ENCODE data around the gene EIF3D. TPM values are rescaled to one million over a fixed set of nuclear protein-coding genes. Genes with fewer than 3 reads are reported as not detected.

EIF3D gene
- total RNA-seq, 1 experiment from 2014 or later = 151 TPM

GRCh38 chr22:36561291-36561811 lies 32.4 kb upstream of the EIF3D start:
- BruUV-seq (replicated peaks) = no TSS peak
- H3K27me3 ChIP-seq (ENCODE audit: control insufficient read depth, insufficient read depth, low read length) = no peaks in the 10 kb centered on the region
- intact Hi-C loops (cut with micrococcal nuclease; ENCODE audit: unreplicated experiment) (no loop called here), in situ Hi-C loops (cut with HindIII; ENCODE audit: low pct_unique_long_range_greater_than_20kb, low sequenced_read_pairs) (no loop called here)
- TF ChIP-seq POLR2AphosphoS5 (IDR thresholded peaks at IDR 0.05; ENCODE audit: low read depth, low read length) (no peak), TCF7L2 (IDR thresholded peaks at IDR 0.05; ENCODE audit: low read depth, low read length) (no peak), REST (IDR thresholded peaks at IDR 0.05; ENCODE audit: insufficient read depth in 1 of 2, low read depth in 2 of 2, low read length in 1 of 2) (no peak), CTCF (IDR thresholded peaks at IDR 0.05) (no peak), SIN3A (IDR thresholded peaks at IDR 0.05; ENCODE audit: borderline replicate concordance, insufficient read depth, low read depth, low read length) (no peak)
- no peak overlapping the region for H3K27ac ChIP-seq (ENCODE audit: low read length)
- DNase-seq (ENCODE audit: low read depth, low spot score) (no peak), ATAC-seq (no peak)
- 0 out of 2 replicates have a peak, but pooled peaks cover 6% of the 10 kb centered on the region for H3K4me1 ChIP-seq (ENCODE audit: control insufficient read depth, insufficient read depth, low read length)
- no peaks in the 10 kb centered on the region for H3K36me3 ChIP-seq (ENCODE audit: control insufficient read depth, insufficient read depth, low read length)
- ChIA-PET POLR2A (no interaction called here), CTCF (no interaction called here)
- H3K9me3 ChIP-seq (ENCODE audit: control insufficient read depth, insufficient read depth, low read depth, low read length) = no peaks in the 10 kb centered on the region
- H3K4me3 ChIP-seq (ENCODE audit: low read depth in 2 of 2, low read length in 2 of 2) = no peak overlapping the region

- no peak for TF ChIP-seq REST (IDR thresholded peaks at IDR 0.05; ENCODE audit: insufficient read depth in 1 of 2, low read depth in 2 of 2, low read length in 1 of 2)
- Histone ChIP-seq H3K4me3 (ENCODE audit: low read depth in 2 of 2, low read length in 2 of 2) (no peak overlapping the region), H3K27ac (ENCODE audit: low read length) (no peak overlapping the region), H3K36me3 (ENCODE audit: control insufficient read depth, insufficient read depth, low read length) (no peaks in the 10 kb centered on the region), H3K4me1 (ENCODE audit: control insufficient read depth, insufficient read depth, low read length) (0 out of 2 replicates have a peak, but pooled peaks cover 6% of the 10 kb centered on the region), H3K9me3 (ENCODE audit: control insufficient read depth, insufficient read depth, low read depth, low read length) (no peaks in the 10 kb centered on the region), H3K27me3 (ENCODE audit: control insufficient read depth, insufficient read depth, low read length) (no peaks in the 10 kb centered on the region)
- ChIA-PET CTCF (interaction anchor here (0.6 to 0.7 kb wide), 2 partner anchors 95 to 399 kb away, joined by 4 to 6 read pairs; no protein-coding TSS in a partner anchor), POLR2A (interaction anchor here (0.6 to 0.7 kb wide), 2 partner anchors 13 to 17 kb away, joined by 4 to 7 read pairs; no protein-coding TSS in a partner anchor)
- in situ Hi-C loops (cut with HindIII; ENCODE audit: low pct_unique_long_range_greater_than_20kb, low sequenced_read_pairs) = no loop called here
- intact Hi-C loops (cut with micrococcal nuclease; ENCODE audit: unreplicated experiment) = no loop called here
- no TSS peak for BruUV-seq (replicated peaks)
- ATAC-seq (no peak), DNase-seq (ENCODE audit: low read depth, low spot score) (no peak)
These were observed 31.0 kb upstream of the EIF3D start for GRCh38 chr22:36560001-36560400.

All from Panc1 (cell line).